GM12878 (cell line): ENCODE data around the gene KCNJ14. TPM values are rescaled to one million over a fixed set of nuclear protein-coding genes. Genes with fewer than 3 reads are reported as not detected.

Experiments used
- BHLHE40 ChIP-seq, 2 experiments: fragments of 450-650 bp in 1 of 2; IDR thresholded peaks; 2 replicates each; pipeline ENCODE4 v1.6.1; 2011 to 2017; ENCODE audit warnings: low read depth in 2 of 2, borderline replicate concordance in 1 of 2, improper control_type of control experiment in 1 of 2, low read length in 1 of 2, mild to moderate bottlenecking in 1 of 2
- FOXM1 ChIP-seq: IDR thresholded peaks from 2 replicates; pipeline ENCODE4 v1.6.1; 2012; ENCODE audit warnings: low read depth, mild to moderate bottlenecking, inconsistent platforms, low read length, moderate library complexity
- MXI1 ChIP-seq: fragments of 150-350 bp; IDR thresholded peaks from 2 replicates; pipeline ENCODE4 v1.6.1; 2011; ENCODE audit warnings: low read depth, mild to moderate bottlenecking, inconsistent platforms, low read length, improper control_type of control experiment
- NBN ChIP-seq: fragments of 450-650 bp; IDR thresholded peaks from 2 replicates; pipeline ENCODE4 v1.6.1; 2016
- PKNOX1 ChIP-seq: fragments of 450-650 bp; IDR thresholded peaks from 2 replicates; pipeline ENCODE4 v1.6.1; 2016; ENCODE audit warnings: mild to moderate bottlenecking
- PML ChIP-seq: IDR thresholded peaks from 2 replicates; pipeline ENCODE4 v1.6.1; 2012; ENCODE audit warnings: low read length, inconsistent platforms
- RAD51 ChIP-seq: fragments of 450-650 bp; IDR thresholded peaks from 2 replicates; pipeline ENCODE4 v1.6.1; 2016; ENCODE audit warnings: moderate library complexity, mild to moderate bottlenecking, inconsistent platforms
- RBBP5 ChIP-seq: fragments of 200-600 bp; sonication (generic); conservative IDR thresholded peaks from 2 replicates; pipeline ENCODE4 v1.6.1; 2016
- RFX5 ChIP-seq: IDR thresholded peaks from 2 replicates; pipeline ENCODE4 v1.6.1; 2011; ENCODE audit warnings: low read depth, low read length, improper control_type of control experiment
- RUNX3 ChIP-seq: IDR thresholded peaks from 2 replicates; pipeline ENCODE4 v1.6.1; 2012; ENCODE audit warnings: low read length, inconsistent platforms
- SP1 ChIP-seq: IDR thresholded peaks from one replicate; pipeline ENCODE4 v1.6.1; 2011; ENCODE audit warnings: low read depth, low read length
- SPI1 ChIP-seq: IDR thresholded peaks from 2 replicates; pipeline ENCODE4 v1.6.1; 2011; ENCODE audit warnings: low read depth, mild to moderate bottlenecking, low read length, moderate library complexity, borderline replicate concordance; ENCODE audit not compliant: insufficient read depth
- SREBF2 ChIP-seq: IDR thresholded peaks from 2 replicates; pipeline ENCODE4 v1.6.1; 2012; ENCODE audit warnings: mild to moderate bottlenecking, low read length
- STAT3 ChIP-seq: IDR thresholded peaks from 2 replicates; pipeline ENCODE4 v1.6.1; 2011; ENCODE audit warnings: low read depth, low read length, improper control_type of control experiment
- TAF1 ChIP-seq: IDR thresholded peaks from 2 replicates; pipeline ENCODE4 v1.6.1; 2011; ENCODE audit warnings: mild to moderate bottlenecking, low read depth, low read length, borderline replicate concordance
- ZNF592 ChIP-seq: fragments of 450-650 bp; IDR thresholded peaks from 2 replicates; pipeline ENCODE4 v1.6.1; 2017; ENCODE audit warnings: mild to moderate bottlenecking, moderate library complexity
- ZNF687 ChIP-seq: fragments of 450-650 bp; IDR thresholded peaks from 2 replicates; pipeline ENCODE4 v1.6.1; 2017; ENCODE audit warnings: mild to moderate bottlenecking, moderate library complexity
- polyA plus RNA-seq, 11 experiments: library from polyadenylated mRNA; depleted of rRNA in 4 of 11; unstranded in 6 of 11; stranded (reverse) in 5 of 11; fragments of >200 nt; fragmentation: Nextera tagmentation in 4 of 11; fragmentation: Illumina TruSeq in 1 of 11; extraction: Ambion mirVana in 4 of 11; extraction: Trizol in 1 of 11; gene quantifications; 1 replicate in 1 of 11; 2 replicates in 10 of 11; pipeline versions ENCODE4 v1.2.1 to v1.2.3, GENCODE V29; 2011 to 2016; ENCODE audit warnings: inconsistent platforms in 2 of 11, missing spikeins in 2 of 11, low read depth in 1 of 11
- total RNA-seq, 4 experiments: library from RNA; depleted of rRNA in 3 of 4; stranded (reverse); fragments of >200 nt in 3 of 4; fragmentation: Illumina TruSeq in 1 of 4; extraction: Trizol in 1 of 4; gene quantifications; 2 replicates each; pipeline versions ENCODE4 v1.2.1 to v1.2.3, GENCODE V29; 2013 to 2021
- TF ChIP-seq, protein P1 (sequence below): fragments of 450-650 bp; IDR thresholded peaks from 2 replicates; pipeline ENCODE4 v1.6.1; 2016; ENCODE audit warnings: mild to moderate bottlenecking, moderate library complexity, borderline replicate concordance

KCNJ14 gene
- total and polyA plus RNA-seq, 10 of the 15 experiments (the other 5 are each of a cell fraction or from before 2014, with no cell fraction given): 0.24 to 1.4 (median 0.42) TPM

- TF ChIP-seq ZNF592 (no peak), RFX5 (no peak), PML (peak; percentile 51; the same call in 1 of the 2 replicates), SREBF2 (no peak), TAF1 (peak; percentile 93), PKNOX1 (no peak), RUNX3 (no peak), FOXM1 (no peak), RBBP5 (no peak), BHLHE40 (IDR thresholded peaks at IDR 0.05; ENCODE audit: borderline replicate concordance in 1 of 2, low read depth in 2 of 2, low read length in 1 of 2) (peak; percentile 10 to 45; a peak in 1 of 4 replicates), STAT3 (no peak), SP1 (peak; percentile 40), ZNF687 (no peak; the same call in 1 of the 2 replicates), MXI1 (no peak), SPI1 (no peak), RAD51 (no peak), NBN (peak; percentile 79)
- TF ChIP-seq, protein P1, sequence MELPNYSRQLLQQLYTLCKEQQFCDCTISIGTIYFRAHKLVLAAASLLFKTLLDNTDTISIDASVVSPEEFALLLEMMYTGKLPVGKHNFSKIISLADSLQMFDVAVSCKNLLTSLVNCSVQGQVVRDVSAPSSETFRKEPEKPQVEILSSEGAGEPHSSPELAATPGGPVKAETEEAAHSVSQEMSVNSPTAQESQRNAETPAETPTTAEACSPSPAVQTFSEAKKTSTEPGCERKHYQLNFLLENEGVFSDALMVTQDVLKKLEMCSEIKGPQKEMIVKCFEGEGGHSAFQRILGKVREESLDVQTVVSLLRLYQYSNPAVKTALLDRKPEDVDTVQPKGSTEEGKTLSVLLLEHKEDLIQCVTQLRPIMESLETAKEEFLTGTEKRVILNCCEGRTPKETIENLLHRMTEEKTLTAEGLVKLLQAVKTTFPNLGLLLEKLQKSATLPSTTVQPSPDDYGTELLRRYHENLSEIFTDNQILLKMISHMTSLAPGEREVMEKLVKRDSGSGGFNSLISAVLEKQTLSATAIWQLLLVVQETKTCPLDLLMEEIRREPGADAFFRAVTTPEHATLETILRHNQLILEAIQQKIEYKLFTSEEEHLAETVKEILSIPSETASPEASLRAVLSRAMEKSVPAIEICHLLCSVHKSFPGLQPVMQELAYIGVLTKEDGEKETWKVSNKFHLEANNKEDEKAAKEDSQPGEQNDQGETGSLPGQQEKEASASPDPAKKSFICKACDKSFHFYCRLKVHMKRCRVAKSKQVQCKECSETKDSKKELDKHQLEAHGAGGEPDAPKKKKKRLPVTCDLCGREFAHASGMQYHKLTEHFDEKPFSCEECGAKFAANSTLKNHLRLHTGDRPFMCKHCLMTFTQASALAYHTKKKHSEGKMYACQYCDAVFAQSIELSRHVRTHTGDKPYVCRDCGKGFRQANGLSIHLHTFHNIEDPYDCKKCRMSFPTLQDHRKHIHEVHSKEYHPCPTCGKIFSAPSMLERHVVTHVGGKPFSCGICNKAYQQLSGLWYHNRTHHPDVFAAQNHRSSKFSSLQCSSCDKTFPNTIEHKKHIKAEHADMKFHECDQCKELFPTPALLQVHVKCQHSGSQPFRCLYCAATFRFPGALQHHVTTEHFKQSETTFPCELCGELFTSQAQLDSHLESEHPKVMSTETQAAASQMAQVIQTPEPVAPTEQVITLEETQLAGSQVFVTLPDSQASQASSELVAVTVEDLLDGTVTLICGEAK: peak; percentile 80
Measured at GRCh38 chr19:48469289-48469881, 14.0 kb downstream of the KCNJ14 start, which contains the start of gene CYTH2 (continued).
